Fibroblast of mammary gland (primary cell): ENCODE measurements around the gene C21orf58.
A peak's percentile ranks its signal among the peaks of the same experiment; 100 is the strongest.

Source experiments
- DNase-seq: peaks from one replicate; pipeline ENCODE4 v3.0.0-alpha.2; 2010; ENCODE audit warnings: low read depth
- H3K4me3 ChIP-seq: 2 replicates; pipeline ENCODE4 v1.5.1; 2011; ENCODE audit warnings: low read depth, mild to moderate bottlenecking, low read length, moderate library complexity; ENCODE audit not compliant: control insufficient read depth
- CTCF ChIP-seq: conservative IDR thresholded peaks from 2 replicates; pipeline ENCODE4 v1.5.1; 2011; ENCODE audit warnings: low read depth, low read length, inconsistent platforms; ENCODE audit not compliant: control insufficient read depth, insufficient read depth

C21orf58 gene

GRCh38 chr21:46274797-46275390, 48.8 kb downstream of the C21orf58 start:
- no peak for TF ChIP-seq CTCF
- H3K4me3 ChIP-seq, result no peak overlapping the region
- DNase-seq, result no peak

GRCh38 chr21:46273341-46273740, 50.3 kb downstream of the C21orf58 start:
- TF ChIP-seq CTCF, result no peak
- no peak for DNase-seq

GRCh38 chr21:46269466-46269865, 54.2 kb downstream of the C21orf58 start:
- TF ChIP-seq CTCF, result no peak
- H3K4me3 ChIP-seq, result no peak overlapping the region
- no peak for DNase-seq

More at GRCh38 chr21:46273341-46273740, 50.3 kb downstream of the C21orf58 start:
- H3K4me3 ChIP-seq, result no peak overlapping the region

GRCh38 chr21:46268371-46268770, 55.3 kb downstream of the C21orf58 start:
- no peak for DNase-seq
- H3K4me3 ChIP-seq, result no peak overlapping the region
- TF ChIP-seq CTCF, result no peak

GRCh38 chr21:46266946-46267345, 56.7 kb downstream of the C21orf58 start:
- H3K4me3 ChIP-seq, result no peak overlapping the region
- DNase-seq, result no peak
- no peak for TF ChIP-seq CTCF

GRCh38 chr21:46265736-46266525, 57.7 kb downstream of the C21orf58 start:
- no peak for TF ChIP-seq CTCF
- DNase-seq, result peak; percentile 7
- no peak overlapping the region for H3K4me3 ChIP-seq

GRCh38 chr21:46264690-46265144, 59.0 kb downstream of the C21orf58 start:
- no peak for DNase-seq
- no peak for TF ChIP-seq CTCF
- no peak overlapping the region for H3K4me3 ChIP-seq
